Measurements from ENCODE around the gene LANCL2.

DNA sequence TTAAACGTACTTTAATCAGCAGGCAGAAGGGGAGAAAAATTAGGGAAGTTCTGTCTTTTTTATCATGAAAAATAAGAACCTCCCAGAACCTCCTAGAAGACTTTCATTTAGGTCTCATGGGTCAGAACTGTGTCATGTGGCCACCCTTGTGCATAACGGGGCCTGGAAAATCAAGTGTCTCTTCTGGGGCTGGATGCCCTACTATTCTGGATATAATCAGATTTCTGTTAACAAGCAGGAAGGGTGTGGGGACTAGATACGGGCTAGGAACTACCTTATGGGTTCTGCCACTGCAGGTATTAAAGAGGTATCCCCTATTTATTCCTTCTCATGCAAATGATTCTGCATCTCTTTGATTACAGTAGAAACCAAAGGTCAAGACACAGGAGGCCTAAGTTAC is 14.1 kb downstream of the LANCL2 start:
- no peak for TF ChIP-seq ATF3 (IDR thresholded peaks at IDR 0.05)
- TF ChIP-seq, protein P1, sequence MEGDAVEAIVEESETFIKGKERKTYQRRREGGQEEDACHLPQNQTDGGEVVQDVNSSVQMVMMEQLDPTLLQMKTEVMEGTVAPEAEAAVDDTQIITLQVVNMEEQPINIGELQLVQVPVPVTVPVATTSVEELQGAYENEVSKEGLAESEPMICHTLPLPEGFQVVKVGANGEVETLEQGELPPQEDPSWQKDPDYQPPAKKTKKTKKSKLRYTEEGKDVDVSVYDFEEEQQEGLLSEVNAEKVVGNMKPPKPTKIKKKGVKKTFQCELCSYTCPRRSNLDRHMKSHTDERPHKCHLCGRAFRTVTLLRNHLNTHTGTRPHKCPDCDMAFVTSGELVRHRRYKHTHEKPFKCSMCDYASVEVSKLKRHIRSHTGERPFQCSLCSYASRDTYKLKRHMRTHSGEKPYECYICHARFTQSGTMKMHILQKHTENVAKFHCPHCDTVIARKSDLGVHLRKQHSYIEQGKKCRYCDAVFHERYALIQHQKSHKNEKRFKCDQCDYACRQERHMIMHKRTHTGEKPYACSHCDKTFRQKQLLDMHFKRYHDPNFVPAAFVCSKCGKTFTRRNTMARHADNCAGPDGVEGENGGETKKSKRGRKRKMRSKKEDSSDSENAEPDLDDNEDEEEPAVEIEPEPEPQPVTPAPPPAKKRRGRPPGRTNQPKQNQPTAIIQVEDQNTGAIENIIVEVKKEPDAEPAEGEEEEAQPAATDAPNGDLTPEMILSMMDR (IDR thresholded peaks at IDR 0.05; ENCODE audit: low read depth, low read length, missing input control) = no peak
- TF ChIP-seq YY1 (IDR thresholded peaks at IDR 0.05) = no peak
- TF ChIP-seq, protein P2, sequence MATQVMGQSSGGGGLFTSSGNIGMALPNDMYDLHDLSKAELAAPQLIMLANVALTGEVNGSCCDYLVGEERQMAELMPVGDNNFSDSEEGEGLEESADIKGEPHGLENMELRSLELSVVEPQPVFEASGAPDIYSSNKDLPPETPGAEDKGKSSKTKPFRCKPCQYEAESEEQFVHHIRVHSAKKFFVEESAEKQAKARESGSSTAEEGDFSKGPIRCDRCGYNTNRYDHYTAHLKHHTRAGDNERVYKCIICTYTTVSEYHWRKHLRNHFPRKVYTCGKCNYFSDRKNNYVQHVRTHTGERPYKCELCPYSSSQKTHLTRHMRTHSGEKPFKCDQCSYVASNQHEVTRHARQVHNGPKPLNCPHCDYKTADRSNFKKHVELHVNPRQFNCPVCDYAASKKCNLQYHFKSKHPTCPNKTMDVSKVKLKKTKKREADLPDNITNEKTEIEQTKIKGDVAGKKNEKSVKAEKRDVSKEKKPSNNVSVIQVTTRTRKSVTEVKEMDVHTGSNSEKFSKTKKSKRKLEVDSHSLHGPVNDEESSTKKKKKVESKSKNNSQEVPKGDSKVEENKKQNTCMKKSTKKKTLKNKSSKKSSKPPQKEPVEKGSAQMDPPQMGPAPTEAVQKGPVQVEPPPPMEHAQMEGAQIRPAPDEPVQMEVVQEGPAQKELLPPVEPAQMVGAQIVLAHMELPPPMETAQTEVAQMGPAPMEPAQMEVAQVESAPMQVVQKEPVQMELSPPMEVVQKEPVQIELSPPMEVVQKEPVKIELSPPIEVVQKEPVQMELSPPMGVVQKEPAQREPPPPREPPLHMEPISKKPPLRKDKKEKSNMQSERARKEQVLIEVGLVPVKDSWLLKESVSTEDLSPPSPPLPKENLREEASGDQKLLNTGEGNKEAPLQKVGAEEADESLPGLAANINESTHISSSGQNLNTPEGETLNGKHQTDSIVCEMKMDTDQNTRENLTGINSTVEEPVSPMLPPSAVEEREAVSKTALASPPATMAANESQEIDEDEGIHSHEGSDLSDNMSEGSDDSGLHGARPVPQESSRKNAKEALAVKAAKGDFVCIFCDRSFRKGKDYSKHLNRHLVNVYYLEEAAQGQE (IDR thresholded peaks at IDR 0.05) = no peak
- no peak for TF ChIP-seq ZBTB33 (IDR thresholded peaks at IDR 0.05)
- no peak for TF ChIP-seq EGR1 (IDR thresholded peaks at IDR 0.05; ENCODE audit: low read depth in 2 of 2)
- TF ChIP-seq RAD21 (IDR thresholded peaks at IDR 0.05) = no peak
- TF ChIP-seq JUND (IDR thresholded peaks at IDR 0.05) = no peak
- no peak for TF ChIP-seq NR2F2 (IDR thresholded peaks at IDR 0.05)
